Measurements from ENCODE around the gene DGKE.

DGKE gene

GRCh38 chr17:56817066-56817465 is 16.9 kb upstream of the DGKE start (continued):
- no peak for TF ChIP-seq ZBTB44 (tag by site-specific recombination; IDR thresholded peaks at IDR 0.05)
- TF ChIP-seq ZNF677 (tag by site-specific recombination; IDR thresholded peaks at IDR 0.05): no peak
- no peak for TF ChIP-seq ZNF629 (tag by site-specific recombination; IDR thresholded peaks at IDR 0.05)
- TF ChIP-seq ZNF843 (tag by site-specific recombination; IDR thresholded peaks at IDR 0.05): no peak
- no peak for TF ChIP-seq ZNF398 (tag by site-specific recombination; IDR thresholded peaks at IDR 0.05)
- TF ChIP-seq GLIS2 (tag by site-specific recombination; IDR thresholded peaks at IDR 0.05): no peak
- no peak for TF ChIP-seq BCL11B (tag by site-specific recombination; IDR thresholded peaks at IDR 0.05; ENCODE audit: low read depth)
- no peak for TF ChIP-seq SCRT1 (tag by site-specific recombination; IDR thresholded peaks at IDR 0.05; ENCODE audit: borderline replicate concordance)

- ChIA-PET CTCF (interaction anchor here (0.7 to 5.4 kb wide), 41 partner anchors 8 to 342 kb away, joined by 3 to 38 read pairs (median 5); partner anchors contain the start of gene COIL), POLR2A (interaction anchor here (0.5 to 1.7 kb wide), 3 partner anchors 15 to 95 kb away, joined by 4 to 10 read pairs (median 7); partner anchors contain the start of genes C17orf67, DGKE and TRIM25)
- TF ChIP-seq ZNF26 (tag by site-specific recombination; IDR thresholded peaks at IDR 0.05) (no peak), ZNF623 (tag by site-specific recombination; IDR thresholded peaks at IDR 0.05) (peak; percentile 96), ZNF843 (tag by site-specific recombination; IDR thresholded peaks at IDR 0.05) (no peak), ZNF707 (tag by site-specific recombination; IDR thresholded peaks at IDR 0.05) (no peak), ZNF112 (tag by site-specific recombination; IDR thresholded peaks at IDR 0.05) (no peak), ATF2 (tag by site-specific recombination; IDR thresholded peaks at IDR 0.05; ENCODE audit: low read depth) (no peak), ZSCAN16 (tag by site-specific recombination; IDR thresholded peaks at IDR 0.05) (no peak)
- H3K27ac ChIP-seq (ENCODE audit: extremely low read depth, low read depth, low read length): no peak overlapping the region
- no peaks in the 10 kb centered on the region for H3K36me3 ChIP-seq (ENCODE audit: control insufficient read depth in 2 of 2, insufficient read depth in 1 of 2, low read length in 2 of 2)
- no peak overlapping the region for H3K4me3 ChIP-seq (ENCODE audit: low read depth, low read length)
- H3K4me1 ChIP-seq (ENCODE audit: control insufficient read depth, insufficient read depth, low read length): no peaks in the 10 kb centered on the region
- no peaks in the 10 kb centered on the region for H3K9me3 ChIP-seq (ENCODE audit: control insufficient read depth, insufficient read depth, low read depth, low read length)
Observed at GRCh38 chr17:56819030-56819429, 14.9 kb upstream of the DGKE start.

GRCh38 chr17:56819431-56820145 is 14.4 kb upstream of the DGKE start:
- H3K4me1 ChIP-seq (ENCODE audit: control insufficient read depth, insufficient read depth, low read length): peaks cover 2% of the 10 kb centered on the region; the same call in 1 of the 2 replicates
- H3K4me3 ChIP-seq (ENCODE audit: low read depth, low read length): no peak overlapping the region
- ChIA-PET POLR2A (interaction anchor here (0.5 to 1.7 kb wide), 3 partner anchors 14 to 94 kb away, joined by 4 to 10 read pairs (median 7); partner anchors contain the start of genes C17orf67, DGKE and TRIM25), CTCF (interaction anchor here (0.5 to 5.4 kb wide), 64 partner anchors 8 to 1342 kb away, joined by 3 to 38 read pairs (median 4); partner anchors contain the start of gene COIL)
- H3K9me3 ChIP-seq (ENCODE audit: control insufficient read depth, insufficient read depth, low read depth, low read length): no peaks in the 10 kb centered on the region
- H3K36me3 ChIP-seq (ENCODE audit: control insufficient read depth in 2 of 2, insufficient read depth in 1 of 2, low read length in 2 of 2): no peaks in the 10 kb centered on the region
- no peak overlapping the region for H3K27ac ChIP-seq (ENCODE audit: extremely low read depth, low read depth, low read length)
- TF ChIP-seq PRDM10 (tag by site-specific recombination; IDR thresholded peaks at IDR 0.05): peak; percentile 87
- peak; percentile 71 for TF ChIP-seq ZNF335 (tag by site-specific recombination; conservative IDR thresholded peaks at IDR 0.05)
- TF ChIP-seq KLF10 (tag by site-specific recombination; IDR thresholded peaks at IDR 0.05): no peak
- peak; percentile 91 for TF ChIP-seq ZNF2 (tag by site-specific recombination; IDR thresholded peaks at IDR 0.05)
- peak; percentile 18; the same call in 1 of the 2 replicates for TF ChIP-seq IKZF3 (tag by site-specific recombination; IDR thresholded peaks at IDR 0.05)
- TF ChIP-seq PBX3 (CRISPR knock-in tag; IDR thresholded peaks at IDR 0.05): no peak

Measured in HEK293 (cell line).